Measurements from ENCODE around the gene LHX1. TPM values are rescaled to one million over a fixed set of nuclear protein-coding genes. Genes with fewer than 3 reads are reported as not detected.
A peak's percentile ranks its signal among the peaks of the same experiment; 100 is the strongest.

The LHX1 gene
- polyA plus RNA-seq, 3 donors = not detected

GRCh38 chr17:36942631-36943125, 5.4 kb downstream of the LHX1 start:
- Histone ChIP-seq H2AFZ (ENCODE audit: insufficient read depth, low read depth, low read length, poor library complexity, severe bottlenecking) (peak overlapping the region; percentile 56), H3K36me3 (replicated peaks in 1 of 2; ENCODE audit: control insufficient read depth in 1 of 2, insufficient read depth in 2 of 2, low read length in 2 of 2) (no peaks in the 10 kb centered on the region), H3K9ac (ENCODE audit: insufficient read depth, low read length, poor library complexity, severe bottlenecking) (no peak overlapping the region), H3K4me2 (replicated peaks; ENCODE audit: extremely low read depth, low read length, poor library complexity, severe bottlenecking) (peak overlapping the region; percentile 75), H4K20me1 (ENCODE audit: insufficient read depth, low read length) (no peaks in the 10 kb centered on the region), H3K9me3 (replicated peaks in 1 of 2; ENCODE audit: control insufficient read depth in 1 of 2, insufficient read depth in 1 of 2, low read length in 2 of 2) (peaks cover 3 to 67% of the 10 kb centered on the region in 2 donors), H3K4me3 (replicated peaks in 1 of 3; ENCODE audit: low read depth in 2 of 3, low read length in 3 of 3) (peak overlapping the region in 1 of 3 experiments; percentile 67), H3K4me1 (ENCODE audit: control insufficient read depth in 1 of 2, insufficient read depth in 2 of 2, low read length in 2 of 2) (peaks cover 23 to 30% of the 10 kb centered on the region in 2 donors), H3K27me3 (ENCODE audit: control insufficient read depth in 2 of 2, insufficient read depth in 2 of 2, low read length in 2 of 2) (peaks cover 96 to 99% of the 10 kb centered on the region in 2 donors), H3K27ac (ENCODE audit: low read depth in 1 of 2, low read length in 2 of 2) (no peak overlapping the region), H3K79me2 (ENCODE audit: insufficient read depth, low read length) (no peaks in the 10 kb centered on the region)
- no peak for DNase-seq
- intact Hi-C loops (cut with micrococcal nuclease) = loop anchor here in 1 of 2 donors (10.0 kb wide), 1 partner anchor 338 kb away; the partner anchor contains the start of gene MRM1
- peaks cover 12 to 20% of the 10 kb centered on the region in 2 donors for H3K36me3 Mint-ChIP-seq
- peaks cover 38% of the 10 kb centered on the region for H3K4me1 Mint-ChIP-seq
- WGBS (ENCODE audit: insufficient coverage) = 5% methylated on average over 44 of the region's 59 CpGs
- peaks cover 96 to 100% (median 98%) of the 10 kb centered on the region in 3 donors for H3K27me3 Mint-ChIP-seq (ENCODE audit: low read depth in 3 of 3)
- H3K4me3 Mint-ChIP-seq = peak overlapping the region in 1 of 2 donors; percentile 76
- no peak overlapping the region for H3K27ac Mint-ChIP-seq
- TF ChIP-seq CTCF (IDR thresholded peaks at IDR 0.05) = no peak
- H3K9me3 Mint-ChIP-seq = peaks cover 0 to 61% (median 24%) of the 10 kb centered on the region in 7 donors

GRCh38 chr17:36943250-36944191, 6.2 kb downstream of the LHX1 start:
- intact Hi-C loops (cut with micrococcal nuclease) = loop anchor here in 1 of 2 donors (10.0 kb wide), 1 partner anchor 339 kb away; the partner anchor contains the start of gene MRM1
- Mint-ChIP-seq H3K27me3 (ENCODE audit: low read depth in 3 of 3) (peaks cover 90 to 94% (median 93%) of the 10 kb centered on the region in 3 donors), H3K9me3 (peaks cover 0 to 60% (median 20%) of the 10 kb centered on the region in 7 donors), H3K27ac (peak overlapping the region in 1 of 7 donors; percentile 36), H3K4me3 (peak overlapping the region in 1 of 2 donors; percentile 78), H3K4me1 (peaks cover 38% of the 10 kb centered on the region), H3K36me3 (peaks cover 9 to 17% of the 10 kb centered on the region in 2 donors)
- Histone ChIP-seq H3K4me2 (replicated peaks; ENCODE audit: extremely low read depth, low read length, poor library complexity, severe bottlenecking) (no peak overlapping the region), H3K27ac (ENCODE audit: low read depth in 1 of 2, low read length in 2 of 2) (no peak overlapping the region), H4K20me1 (ENCODE audit: insufficient read depth, low read length) (no peaks in the 10 kb centered on the region), H3K27me3 (ENCODE audit: control insufficient read depth in 2 of 2, insufficient read depth in 2 of 2, low read length in 2 of 2) (peaks cover 91 to 96% of the 10 kb centered on the region in 2 donors), H3K9me3 (replicated peaks in 1 of 2; ENCODE audit: control insufficient read depth in 1 of 2, insufficient read depth in 1 of 2, low read length in 2 of 2) (peaks cover 2 to 60% of the 10 kb centered on the region in 2 donors), H3K36me3 (replicated peaks in 1 of 2; ENCODE audit: control insufficient read depth in 1 of 2, insufficient read depth in 2 of 2, low read length in 2 of 2) (no peaks in the 10 kb centered on the region), H3K9ac (ENCODE audit: insufficient read depth, low read length, poor library complexity, severe bottlenecking) (no peak overlapping the region), H3K79me2 (ENCODE audit: insufficient read depth, low read length) (no peaks in the 10 kb centered on the region), H3K4me3 (replicated peaks in 1 of 3; ENCODE audit: low read depth in 2 of 3, low read length in 3 of 3) (no peak overlapping the region), H3K4me1 (ENCODE audit: control insufficient read depth in 1 of 2, insufficient read depth in 2 of 2, low read length in 2 of 2) (peaks cover 21 to 30% of the 10 kb centered on the region in 2 donors), H2AFZ (ENCODE audit: insufficient read depth, low read depth, low read length, poor library complexity, severe bottlenecking) (no peak overlapping the region)
- 8% methylated on average over 30 of the region's 44 CpGs for whole genome bisulfite sequencing (ENCODE audit: insufficient coverage)
- no peak for TF ChIP-seq CTCF (IDR thresholded peaks at IDR 0.05)
- DNase-seq = no peak
